ENCODE results near the gene ZNF783.

Gene ZNF783

DNA sequence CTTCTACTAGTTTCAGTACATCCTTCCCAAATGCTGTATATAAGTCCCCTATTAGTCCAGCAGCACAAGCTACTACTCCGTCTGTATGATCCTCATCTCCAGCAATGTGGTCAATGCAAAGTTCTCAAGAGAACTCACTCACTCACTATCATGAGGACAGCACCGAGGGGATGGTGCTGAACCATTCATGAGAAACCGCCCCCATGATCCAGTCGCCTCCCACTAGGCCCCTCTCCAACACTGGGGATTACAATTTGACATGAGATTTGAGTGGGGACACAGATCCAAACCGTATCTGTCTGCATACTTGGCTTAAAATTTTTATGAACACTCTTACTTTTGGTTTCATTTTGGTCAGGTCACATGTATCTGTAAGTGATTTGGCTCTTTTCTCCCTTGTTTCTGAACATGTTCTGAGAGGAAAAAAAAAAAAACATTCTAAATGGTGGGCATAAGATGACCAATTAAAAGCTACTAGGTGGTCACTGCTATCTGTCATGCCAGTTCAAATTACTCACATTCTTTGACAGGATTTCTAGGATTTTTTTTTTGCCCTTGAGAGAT lies 60.1 kb downstream of the ZNF783 start:
- Histone ChIP-seq H3K36me3 (ENCODE audit: low read depth) (no peaks in the 10 kb centered on the region), H3K4me3 (ENCODE audit: severe bottlenecking) (no peak overlapping the region), H3K4me1 (ENCODE audit: insufficient read depth, poor library complexity, severe bottlenecking) (no peaks in the 10 kb centered on the region), H3K27me3 (ENCODE audit: insufficient read depth, poor library complexity, severe bottlenecking) (no peaks in the 10 kb centered on the region), H3K27ac (ENCODE audit: poor library complexity, severe bottlenecking) (no peak overlapping the region), H3K9me3 (ENCODE audit: severe bottlenecking) (no peaks in the 10 kb centered on the region)
- ATAC-seq (ENCODE audit: low read depth) (peak; percentile 17; the same call in 1 of the 3 replicates), DNase-seq (ENCODE audit: low spot score) (no peak)
- TF ChIP-seq, protein P1, sequence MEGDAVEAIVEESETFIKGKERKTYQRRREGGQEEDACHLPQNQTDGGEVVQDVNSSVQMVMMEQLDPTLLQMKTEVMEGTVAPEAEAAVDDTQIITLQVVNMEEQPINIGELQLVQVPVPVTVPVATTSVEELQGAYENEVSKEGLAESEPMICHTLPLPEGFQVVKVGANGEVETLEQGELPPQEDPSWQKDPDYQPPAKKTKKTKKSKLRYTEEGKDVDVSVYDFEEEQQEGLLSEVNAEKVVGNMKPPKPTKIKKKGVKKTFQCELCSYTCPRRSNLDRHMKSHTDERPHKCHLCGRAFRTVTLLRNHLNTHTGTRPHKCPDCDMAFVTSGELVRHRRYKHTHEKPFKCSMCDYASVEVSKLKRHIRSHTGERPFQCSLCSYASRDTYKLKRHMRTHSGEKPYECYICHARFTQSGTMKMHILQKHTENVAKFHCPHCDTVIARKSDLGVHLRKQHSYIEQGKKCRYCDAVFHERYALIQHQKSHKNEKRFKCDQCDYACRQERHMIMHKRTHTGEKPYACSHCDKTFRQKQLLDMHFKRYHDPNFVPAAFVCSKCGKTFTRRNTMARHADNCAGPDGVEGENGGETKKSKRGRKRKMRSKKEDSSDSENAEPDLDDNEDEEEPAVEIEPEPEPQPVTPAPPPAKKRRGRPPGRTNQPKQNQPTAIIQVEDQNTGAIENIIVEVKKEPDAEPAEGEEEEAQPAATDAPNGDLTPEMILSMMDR (IDR thresholded peaks at IDR 0.05; ENCODE audit: poor library complexity, severe bottlenecking): no peak

DNA sequence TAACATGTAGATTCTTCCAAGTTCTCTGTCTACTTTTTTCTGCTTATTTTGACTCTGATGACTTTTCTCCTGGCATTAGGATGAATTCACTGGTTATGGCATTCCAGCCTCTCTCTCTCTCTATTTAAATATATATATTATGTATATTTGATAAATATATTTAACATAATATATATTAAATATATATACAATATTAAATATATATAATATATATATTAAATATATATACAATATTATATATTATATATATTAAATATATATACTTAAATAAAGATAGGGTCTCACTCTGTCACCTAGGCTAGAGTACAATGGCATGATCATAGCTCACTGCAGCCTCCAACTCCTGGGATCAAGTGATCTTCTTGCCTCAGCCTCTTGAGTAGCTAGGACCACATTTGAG lies 60.7 kb downstream of the ZNF783 start:
- ATAC-seq (ENCODE audit: low read depth) (no peak), DNase-seq (ENCODE audit: low spot score) (no peak)
- no peaks in the 10 kb centered on the region for H3K9me3 ChIP-seq (ENCODE audit: severe bottlenecking)
- H3K4me1 ChIP-seq (ENCODE audit: insufficient read depth, poor library complexity, severe bottlenecking): no peaks in the 10 kb centered on the region
- no peak overlapping the region for H3K4me3 ChIP-seq (ENCODE audit: severe bottlenecking)
- TF ChIP-seq, protein P1 (IDR thresholded peaks at IDR 0.05; ENCODE audit: poor library complexity, severe bottlenecking): no peak
- H3K27me3 ChIP-seq (ENCODE audit: insufficient read depth, poor library complexity, severe bottlenecking): no peaks in the 10 kb centered on the region
- H3K36me3 ChIP-seq (ENCODE audit: low read depth): no peaks in the 10 kb centered on the region
- H3K27ac ChIP-seq (ENCODE audit: poor library complexity, severe bottlenecking): no peak overlapping the region

DNA sequence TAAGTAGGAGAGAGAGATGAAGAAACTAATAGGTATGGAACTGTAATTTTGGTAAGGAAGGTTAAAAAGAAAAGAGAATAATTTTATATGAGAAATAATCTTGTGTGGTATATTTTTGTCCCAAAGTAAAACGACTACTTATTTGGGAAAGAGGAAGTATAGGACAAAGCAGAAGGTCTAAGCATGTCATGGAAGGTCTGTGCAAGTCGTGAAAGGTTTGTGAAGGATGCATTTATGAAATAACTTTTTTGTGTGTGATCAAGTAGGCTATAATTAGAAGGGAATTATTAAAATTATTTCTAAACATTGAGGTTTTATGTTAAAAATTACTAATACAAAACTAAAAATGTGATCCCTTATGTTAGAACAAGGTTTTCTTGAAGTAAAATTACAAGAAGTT lies 63.3 kb downstream of the ZNF783 start:
- ATAC-seq (ENCODE audit: low read depth) (no peak), DNase-seq (ENCODE audit: low spot score) (no peak)
- no peaks in the 10 kb centered on the region for H3K36me3 ChIP-seq (ENCODE audit: low read depth)
- H3K4me3 ChIP-seq (ENCODE audit: severe bottlenecking): no peak overlapping the region
- no peaks in the 10 kb centered on the region for H3K9me3 ChIP-seq (ENCODE audit: severe bottlenecking)
- H3K4me1 ChIP-seq (ENCODE audit: insufficient read depth, poor library complexity, severe bottlenecking): no peaks in the 10 kb centered on the region
- TF ChIP-seq, protein P1 (IDR thresholded peaks at IDR 0.05; ENCODE audit: poor library complexity, severe bottlenecking): no peak
- H3K27me3 ChIP-seq (ENCODE audit: insufficient read depth, poor library complexity, severe bottlenecking): no peaks in the 10 kb centered on the region
- H3K27ac ChIP-seq (ENCODE audit: poor library complexity, severe bottlenecking): no peak overlapping the region

DNA sequence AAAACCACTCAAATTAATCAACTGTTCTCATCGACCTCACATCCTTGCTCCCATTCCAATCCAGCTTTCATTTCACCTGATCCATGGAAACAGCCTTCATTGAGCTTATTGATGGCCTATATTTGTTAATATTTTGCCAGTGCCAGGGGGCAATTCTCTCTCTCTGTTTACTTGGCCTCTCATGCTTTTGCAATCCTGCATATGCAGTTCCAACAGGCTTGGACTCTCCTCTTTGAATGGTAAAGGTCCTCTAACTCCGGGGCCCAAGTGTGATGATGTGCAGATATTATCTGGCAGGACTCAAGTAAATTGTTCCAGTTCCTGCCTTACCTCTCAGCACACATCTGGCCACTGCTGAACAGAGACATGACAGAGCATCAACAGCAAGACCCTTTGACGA lies 67.3 kb downstream of the ZNF783 start:
- DNase-seq (ENCODE audit: low spot score) (no peak), ATAC-seq (ENCODE audit: low read depth) (no peak)
- H3K27ac ChIP-seq (ENCODE audit: poor library complexity, severe bottlenecking): no peak overlapping the region
- no peaks in the 10 kb centered on the region for H3K4me1 ChIP-seq (ENCODE audit: insufficient read depth, poor library complexity, severe bottlenecking)
- H3K36me3 ChIP-seq (ENCODE audit: low read depth): no peaks in the 10 kb centered on the region
- TF ChIP-seq, protein P1 (IDR thresholded peaks at IDR 0.05; ENCODE audit: poor library complexity, severe bottlenecking): no peak
- peaks cover 4% of the 10 kb centered on the region for H3K27me3 ChIP-seq (ENCODE audit: insufficient read depth, poor library complexity, severe bottlenecking)
- no peaks in the 10 kb centered on the region for H3K9me3 ChIP-seq (ENCODE audit: severe bottlenecking)
- no peak overlapping the region for H3K4me3 ChIP-seq (ENCODE audit: severe bottlenecking)

DNA sequence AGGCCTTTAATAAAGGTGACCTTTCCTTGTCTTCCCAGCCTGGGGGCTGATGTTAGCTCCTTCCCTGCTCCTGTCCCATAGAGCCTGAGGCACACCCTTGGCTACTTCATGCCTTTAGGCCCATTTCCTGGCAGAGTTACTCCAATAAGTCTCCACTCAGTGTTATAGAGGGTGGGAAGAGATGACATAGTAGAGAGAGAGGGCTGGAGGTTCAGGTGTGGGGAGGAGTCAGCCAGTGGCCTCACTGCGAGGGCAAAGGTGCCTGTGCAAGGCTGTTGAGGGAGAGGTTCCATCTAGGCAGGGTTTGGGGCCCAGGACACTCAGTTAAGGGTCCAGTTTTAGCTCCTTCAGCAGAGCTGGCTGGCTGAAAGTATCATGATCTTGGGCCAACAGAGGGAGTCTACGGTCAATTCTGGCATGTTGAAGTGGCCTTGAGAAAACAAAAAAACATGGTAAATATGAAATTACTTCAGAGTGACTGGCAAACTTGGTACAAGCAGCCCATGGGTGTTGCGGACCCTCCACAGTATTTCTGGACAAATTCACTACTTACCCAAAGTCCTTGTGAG lies 67.9 kb downstream of the ZNF783 start:
- Histone ChIP-seq H3K36me3 (ENCODE audit: low read depth) (no peaks in the 10 kb centered on the region), H3K4me1 (ENCODE audit: insufficient read depth, poor library complexity, severe bottlenecking) (no peaks in the 10 kb centered on the region), H3K27ac (ENCODE audit: poor library complexity, severe bottlenecking) (no peak overlapping the region), H3K27me3 (ENCODE audit: insufficient read depth, poor library complexity, severe bottlenecking) (peaks cover 4% of the 10 kb centered on the region), H3K9me3 (ENCODE audit: severe bottlenecking) (no peaks in the 10 kb centered on the region), H3K4me3 (ENCODE audit: severe bottlenecking) (no peak overlapping the region)
- DNase-seq (ENCODE audit: low spot score) (no peak), ATAC-seq (ENCODE audit: low read depth) (no peak)
- TF ChIP-seq, protein P1 (IDR thresholded peaks at IDR 0.05; ENCODE audit: poor library complexity, severe bottlenecking): no peak
